ENCODE data around the gene MYRF.

DNA sequence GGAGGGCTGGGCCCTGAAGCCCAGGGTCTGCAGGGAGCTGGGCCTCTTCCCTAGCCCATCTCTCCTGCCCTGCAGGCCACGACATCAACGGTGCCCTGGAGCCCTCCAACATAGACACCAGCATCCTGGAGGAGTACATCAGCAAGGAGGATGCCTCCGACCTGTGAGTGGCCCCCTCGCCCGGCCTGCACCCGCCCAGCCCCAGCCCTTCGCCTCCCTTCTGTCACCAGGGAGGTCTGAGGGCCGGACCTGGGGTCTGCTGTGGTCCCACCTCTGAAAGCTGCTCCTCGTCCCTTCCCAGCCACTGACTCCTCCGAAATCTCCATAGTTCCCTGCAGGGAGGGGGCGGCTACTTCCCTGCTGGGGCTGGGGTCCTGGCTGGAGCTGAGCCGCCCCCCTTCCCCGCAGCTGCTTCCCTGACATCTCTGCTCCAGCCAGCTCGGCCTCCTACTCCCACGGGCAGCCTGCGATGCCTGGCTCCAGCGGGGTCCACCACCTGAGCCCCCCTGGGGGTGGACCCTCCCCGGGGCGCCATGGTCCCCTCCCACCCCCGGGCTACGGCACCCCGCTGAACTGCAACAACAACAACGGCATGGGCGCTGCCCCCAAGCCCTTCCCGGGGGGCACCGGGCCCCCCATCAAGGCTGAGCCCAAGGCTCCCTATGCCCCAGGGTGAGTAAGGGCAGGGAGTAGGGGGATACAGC, 13.3 kb downstream of the MYRF start:
- TF ChIP-seq, protein P1, sequence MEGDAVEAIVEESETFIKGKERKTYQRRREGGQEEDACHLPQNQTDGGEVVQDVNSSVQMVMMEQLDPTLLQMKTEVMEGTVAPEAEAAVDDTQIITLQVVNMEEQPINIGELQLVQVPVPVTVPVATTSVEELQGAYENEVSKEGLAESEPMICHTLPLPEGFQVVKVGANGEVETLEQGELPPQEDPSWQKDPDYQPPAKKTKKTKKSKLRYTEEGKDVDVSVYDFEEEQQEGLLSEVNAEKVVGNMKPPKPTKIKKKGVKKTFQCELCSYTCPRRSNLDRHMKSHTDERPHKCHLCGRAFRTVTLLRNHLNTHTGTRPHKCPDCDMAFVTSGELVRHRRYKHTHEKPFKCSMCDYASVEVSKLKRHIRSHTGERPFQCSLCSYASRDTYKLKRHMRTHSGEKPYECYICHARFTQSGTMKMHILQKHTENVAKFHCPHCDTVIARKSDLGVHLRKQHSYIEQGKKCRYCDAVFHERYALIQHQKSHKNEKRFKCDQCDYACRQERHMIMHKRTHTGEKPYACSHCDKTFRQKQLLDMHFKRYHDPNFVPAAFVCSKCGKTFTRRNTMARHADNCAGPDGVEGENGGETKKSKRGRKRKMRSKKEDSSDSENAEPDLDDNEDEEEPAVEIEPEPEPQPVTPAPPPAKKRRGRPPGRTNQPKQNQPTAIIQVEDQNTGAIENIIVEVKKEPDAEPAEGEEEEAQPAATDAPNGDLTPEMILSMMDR (tag by site-specific recombination; IDR thresholded peaks at IDR 0.05), result no peak
- TF ChIP-seq ZNF529 (tag by site-specific recombination; IDR thresholded peaks at IDR 0.05; ENCODE audit: insufficient replicate concordance), result no peak
- no peak for TF ChIP-seq ZNF560 (tag by site-specific recombination; IDR thresholded peaks at IDR 0.05; ENCODE audit: borderline replicate concordance)
- TF ChIP-seq, protein P2, sequence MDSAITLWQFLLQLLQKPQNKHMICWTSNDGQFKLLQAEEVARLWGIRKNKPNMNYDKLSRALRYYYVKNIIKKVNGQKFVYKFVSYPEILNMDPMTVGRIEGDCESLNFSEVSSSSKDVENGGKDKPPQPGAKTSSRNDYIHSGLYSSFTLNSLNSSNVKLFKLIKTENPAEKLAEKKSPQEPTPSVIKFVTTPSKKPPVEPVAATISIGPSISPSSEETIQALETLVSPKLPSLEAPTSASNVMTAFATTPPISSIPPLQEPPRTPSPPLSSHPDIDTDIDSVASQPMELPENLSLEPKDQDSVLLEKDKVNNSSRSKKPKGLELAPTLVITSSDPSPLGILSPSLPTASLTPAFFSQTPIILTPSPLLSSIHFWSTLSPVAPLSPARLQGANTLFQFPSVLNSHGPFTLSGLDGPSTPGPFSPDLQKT (IDR thresholded peaks at IDR 0.05; ENCODE audit: borderline replicate concordance, low read depth, low read length), result no peak
- no peak for TF ChIP-seq ZNF274 (IDR thresholded peaks at IDR 0.05; ENCODE audit: low read length)
- TF ChIP-seq ZNF274 (tag by site-specific recombination; IDR thresholded peaks at IDR 0.05; ENCODE audit: borderline replicate concordance), result no peak
- TF ChIP-seq ZBTB17 (tag by site-specific recombination; IDR thresholded peaks at IDR 0.05), result no peak
- no peak for TF ChIP-seq ZSCAN30 (tag by site-specific recombination; IDR thresholded peaks at IDR 0.05)
- TF ChIP-seq, protein P3, sequence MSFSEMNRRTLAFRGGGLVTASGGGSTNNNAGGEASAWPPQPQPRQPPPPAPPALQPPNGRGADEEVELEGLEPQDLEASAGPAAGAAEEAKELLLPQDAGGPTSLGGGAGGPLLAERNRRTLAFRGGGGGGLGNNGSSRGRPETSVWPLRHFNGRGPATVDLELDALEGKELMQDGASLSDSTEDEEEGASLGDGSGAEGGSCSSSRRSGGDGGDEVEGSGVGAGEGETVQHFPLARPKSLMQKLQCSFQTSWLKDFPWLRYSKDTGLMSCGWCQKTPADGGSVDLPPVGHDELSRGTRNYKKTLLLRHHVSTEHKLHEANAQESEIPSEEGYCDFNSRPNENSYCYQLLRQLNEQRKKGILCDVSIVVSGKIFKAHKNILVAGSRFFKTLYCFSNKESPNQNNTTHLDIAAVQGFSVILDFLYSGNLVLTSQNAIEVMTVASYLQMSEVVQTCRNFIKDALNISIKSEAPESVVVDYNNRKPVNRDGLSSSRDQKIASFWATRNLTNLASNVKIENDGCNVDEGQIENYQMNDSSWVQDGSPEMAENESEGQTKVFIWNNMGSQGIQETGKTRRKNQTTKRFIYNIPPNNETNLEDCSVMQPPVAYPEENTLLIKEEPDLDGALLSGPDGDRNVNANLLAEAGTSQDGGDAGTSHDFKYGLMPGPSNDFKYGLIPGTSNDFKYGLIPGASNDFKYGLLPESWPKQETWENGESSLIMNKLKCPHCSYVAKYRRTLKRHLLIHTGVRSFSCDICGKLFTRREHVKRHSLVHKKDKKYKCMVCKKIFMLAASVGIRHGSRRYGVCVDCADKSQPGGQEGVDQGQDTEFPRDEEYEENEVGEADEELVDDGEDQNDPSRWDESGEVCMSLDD (tag by site-specific recombination; IDR thresholded peaks at IDR 0.05), result no peak
- no peak for TF ChIP-seq ZNF266 (tag by site-specific recombination; IDR thresholded peaks at IDR 0.05; ENCODE audit: low read depth)
